Heart left ventricle (tissue), 13 donors: ENCODE results near the gene APH1B.

ENCODE experiments used
- POLR2A ChIP-seq, 2 donors: fragments of 450-650 bp; IDR thresholded peaks; one replicate each; pipeline ENCODE4 v1.6.1; 2017; ENCODE audit warnings: antibody characterized with exemption in 2 of 2, mild to moderate bottlenecking in 2 of 2, moderate library complexity in 2 of 2
- TF ChIP-seq, protein P1 (sequence below), 12 donors: fragments of 200-600 bp; sonication (generic) in 4 of 12; IDR thresholded peaks; one replicate each; pipeline versions ENCODE4 v1.5.0 to v1.8.0; 2018 to 2022; ENCODE audit warnings: antibody characterized with exemption in 12 of 12, mild to moderate bottlenecking in 5 of 12
- donor health status: ischemic (EF 13 %, LVEDD 7.1; RV severe dilation, severe dysfunction).
- donor health status: DM: no; HTN: yes; CAD: no.
- donor health status: DM: no; HTN: no; CAD: no.
- donor health status: ischemic (EF 25% LVEDD 6.9; RV normal size, moderate dysfunction).
- donor health status: ischemic (EF 25% LVEDD 5.7; RV mildly dilated, moderate dysfunction).
- donor health status: ischemic (EF 35%, LVEDD 5.7; RV mildly dilated, moderate dysfunction).
- donor health status: nonischemic (EF 11% LVEDD 7.7; RV severe dilation, severe dysfunction).
- donor health status: DM: yes; HTN: yes; CAD: no.
- donor health status: PGD.
- donor health status: ischemic (EF 29% LVEDD 5.4; RV normal size, mild dysfunction).
- donor health status: nonischemic (EF 23%, LVEDD 6.1; RV moderate dilation, normal function).

DNA sequence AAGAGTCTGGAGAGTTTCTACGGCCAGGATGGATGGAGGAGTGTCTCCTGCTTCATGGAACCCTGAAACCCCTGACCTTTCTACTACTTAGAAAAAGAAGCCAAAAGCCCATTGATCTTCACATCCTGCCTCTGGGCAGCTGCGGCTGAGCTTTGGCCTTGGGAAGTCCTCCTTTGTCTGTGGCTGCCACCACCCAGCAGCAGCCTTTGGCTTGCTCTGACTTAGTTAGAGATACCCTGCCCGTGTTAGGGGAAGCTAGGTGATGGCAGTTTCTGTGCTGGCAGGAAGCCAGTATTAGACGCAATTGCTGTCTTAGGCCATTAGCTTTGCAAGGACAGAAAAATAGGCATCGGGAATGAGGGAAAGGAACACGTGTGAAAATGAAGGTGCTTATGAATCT, 18.8 kb downstream of the APH1B start:
- TF ChIP-seq, protein P1, sequence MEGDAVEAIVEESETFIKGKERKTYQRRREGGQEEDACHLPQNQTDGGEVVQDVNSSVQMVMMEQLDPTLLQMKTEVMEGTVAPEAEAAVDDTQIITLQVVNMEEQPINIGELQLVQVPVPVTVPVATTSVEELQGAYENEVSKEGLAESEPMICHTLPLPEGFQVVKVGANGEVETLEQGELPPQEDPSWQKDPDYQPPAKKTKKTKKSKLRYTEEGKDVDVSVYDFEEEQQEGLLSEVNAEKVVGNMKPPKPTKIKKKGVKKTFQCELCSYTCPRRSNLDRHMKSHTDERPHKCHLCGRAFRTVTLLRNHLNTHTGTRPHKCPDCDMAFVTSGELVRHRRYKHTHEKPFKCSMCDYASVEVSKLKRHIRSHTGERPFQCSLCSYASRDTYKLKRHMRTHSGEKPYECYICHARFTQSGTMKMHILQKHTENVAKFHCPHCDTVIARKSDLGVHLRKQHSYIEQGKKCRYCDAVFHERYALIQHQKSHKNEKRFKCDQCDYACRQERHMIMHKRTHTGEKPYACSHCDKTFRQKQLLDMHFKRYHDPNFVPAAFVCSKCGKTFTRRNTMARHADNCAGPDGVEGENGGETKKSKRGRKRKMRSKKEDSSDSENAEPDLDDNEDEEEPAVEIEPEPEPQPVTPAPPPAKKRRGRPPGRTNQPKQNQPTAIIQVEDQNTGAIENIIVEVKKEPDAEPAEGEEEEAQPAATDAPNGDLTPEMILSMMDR (IDR thresholded peaks at IDR 0.05): no peak
- no peak for TF ChIP-seq POLR2A (IDR thresholded peaks at IDR 0.05)
